ENCODE measurements around the gene EFNA1.
"Not testable (repeated sequence)": the region's sequence is repeated elsewhere in the genome, so short reads cannot be mapped to it uniquely, and the experiment has no call there.

The EFNA1 gene

DNA sequence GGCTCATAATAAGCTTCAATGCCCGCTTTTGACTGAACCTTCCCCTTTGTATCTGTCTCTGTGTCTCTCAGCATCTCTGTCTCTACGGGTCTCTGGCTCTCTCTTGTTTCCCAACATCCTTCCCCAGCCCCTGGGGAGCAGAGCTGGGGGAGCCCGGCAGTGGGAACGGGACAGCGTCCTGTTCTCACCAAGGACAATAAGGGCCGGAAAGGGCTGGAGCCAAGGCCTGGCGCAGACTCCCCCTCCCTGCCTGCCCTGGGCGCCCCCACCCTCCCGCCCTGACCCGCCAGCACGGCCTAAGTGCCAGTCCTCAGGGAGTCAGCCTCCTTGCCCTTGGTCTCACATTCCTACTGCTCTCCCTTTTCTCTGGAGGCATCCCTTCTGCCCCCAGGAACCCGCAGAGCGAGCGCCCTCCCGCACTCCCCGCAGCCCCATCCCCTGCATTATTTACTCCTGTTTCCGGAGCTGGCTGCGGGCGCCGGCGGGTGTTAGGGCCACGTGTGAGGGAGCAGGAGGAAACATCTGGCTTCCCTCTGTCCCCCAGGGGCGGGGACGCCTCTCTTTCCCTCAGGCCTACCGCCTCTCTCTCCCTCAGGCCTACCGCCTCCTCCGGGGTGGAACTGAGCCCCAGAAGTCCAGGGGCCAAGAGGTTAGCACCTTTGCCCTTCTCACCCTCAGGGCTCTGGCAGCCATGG is 38.9 kb downstream of the EFNA1 start:
- Histone ChIP-seq H3K4me3 (ENCODE audit: low read depth, low read length) (peak overlapping the region; percentile 42), H3K27me3 (no peaks in the 10 kb centered on the region), H3K9me3 (no peaks in the 10 kb centered on the region), H3K36me3 (no peaks in the 10 kb centered on the region), H3K4me1 (peaks cover 2% of the 10 kb centered on the region)
- peak; percentile 61 for DNase-seq
- TF ChIP-seq, protein P1, sequence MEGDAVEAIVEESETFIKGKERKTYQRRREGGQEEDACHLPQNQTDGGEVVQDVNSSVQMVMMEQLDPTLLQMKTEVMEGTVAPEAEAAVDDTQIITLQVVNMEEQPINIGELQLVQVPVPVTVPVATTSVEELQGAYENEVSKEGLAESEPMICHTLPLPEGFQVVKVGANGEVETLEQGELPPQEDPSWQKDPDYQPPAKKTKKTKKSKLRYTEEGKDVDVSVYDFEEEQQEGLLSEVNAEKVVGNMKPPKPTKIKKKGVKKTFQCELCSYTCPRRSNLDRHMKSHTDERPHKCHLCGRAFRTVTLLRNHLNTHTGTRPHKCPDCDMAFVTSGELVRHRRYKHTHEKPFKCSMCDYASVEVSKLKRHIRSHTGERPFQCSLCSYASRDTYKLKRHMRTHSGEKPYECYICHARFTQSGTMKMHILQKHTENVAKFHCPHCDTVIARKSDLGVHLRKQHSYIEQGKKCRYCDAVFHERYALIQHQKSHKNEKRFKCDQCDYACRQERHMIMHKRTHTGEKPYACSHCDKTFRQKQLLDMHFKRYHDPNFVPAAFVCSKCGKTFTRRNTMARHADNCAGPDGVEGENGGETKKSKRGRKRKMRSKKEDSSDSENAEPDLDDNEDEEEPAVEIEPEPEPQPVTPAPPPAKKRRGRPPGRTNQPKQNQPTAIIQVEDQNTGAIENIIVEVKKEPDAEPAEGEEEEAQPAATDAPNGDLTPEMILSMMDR (IDR thresholded peaks at IDR 0.05; ENCODE audit: low read depth, low read length) = no peak

DNA sequence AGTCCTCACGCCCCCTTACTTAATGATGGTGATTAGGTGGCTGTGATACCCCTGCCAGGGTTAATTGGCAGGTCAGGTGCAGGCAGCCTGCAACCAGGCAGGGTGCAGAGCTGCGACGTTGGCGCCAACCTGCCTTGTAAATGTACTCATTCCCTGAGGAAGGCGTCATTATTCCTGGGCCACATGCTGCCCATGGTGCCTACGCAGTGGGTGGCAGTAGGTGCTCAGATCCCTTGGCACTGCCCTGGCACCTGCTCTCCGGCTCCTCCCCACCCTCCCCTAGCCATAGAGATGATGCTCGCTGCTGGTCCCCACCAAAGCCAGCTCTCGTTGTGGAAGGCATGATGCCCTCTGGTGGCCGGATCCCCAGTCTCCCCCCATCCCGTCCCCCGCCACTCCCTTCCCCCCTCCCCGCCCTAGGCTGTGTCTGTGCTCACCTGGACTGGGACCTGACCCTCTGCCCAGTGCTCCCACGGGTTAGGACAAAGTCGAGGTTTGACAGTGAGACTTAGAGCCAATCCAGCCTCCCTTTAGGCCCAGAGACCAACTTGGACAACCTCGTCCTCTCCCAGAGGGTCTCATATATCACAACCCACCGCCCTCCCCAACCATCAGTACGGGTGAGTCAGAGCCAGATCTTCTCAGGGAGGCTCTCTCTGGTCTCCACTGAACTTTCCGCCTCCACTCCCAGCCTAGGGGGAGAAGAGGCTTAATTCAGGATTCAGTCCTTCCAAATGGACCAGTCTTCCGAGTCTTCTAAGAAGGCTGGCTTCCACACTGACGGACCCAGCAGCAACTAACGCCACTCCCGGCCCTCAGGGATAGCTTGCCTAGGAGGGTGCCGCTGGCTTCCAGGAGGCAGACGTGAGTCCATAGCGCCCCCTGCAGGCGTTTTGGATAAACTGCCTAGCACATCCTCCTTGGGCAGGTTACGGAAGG is 39.8 kb downstream of the EFNA1 start:
- Histone ChIP-seq H3K36me3 (no peaks in the 10 kb centered on the region), H3K4me3 (ENCODE audit: low read depth, low read length) (peak overlapping the region; percentile 42), H3K4me1 (peaks cover 2% of the 10 kb centered on the region), H3K9me3 (no peaks in the 10 kb centered on the region), H3K27me3 (no peaks in the 10 kb centered on the region)
- TF ChIP-seq, protein P1 (IDR thresholded peaks at IDR 0.05; ENCODE audit: low read depth, low read length) = peak; percentile 95
- DNase-seq = peak; percentile 92

DNA sequence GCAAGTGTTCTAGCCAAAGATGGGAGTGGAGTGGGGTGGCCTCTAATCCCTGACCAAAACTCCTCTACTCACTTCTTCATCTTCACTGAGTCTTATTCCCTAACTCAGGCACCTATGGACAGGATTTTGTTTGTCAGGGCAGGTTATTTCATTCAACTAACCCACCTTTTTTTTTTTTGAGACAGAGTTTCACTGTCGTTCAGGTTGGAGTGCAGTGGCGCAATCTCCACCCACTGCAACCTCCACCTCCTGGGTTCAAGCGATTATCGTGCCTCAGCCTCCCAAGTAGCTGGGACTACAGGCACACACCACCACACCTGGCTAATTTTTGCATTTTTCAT is 40.4 kb downstream of the EFNA1 start:
- H3K4me1 ChIP-seq; H3K36me3 ChIP-seq; H3K27me3 ChIP-seq; H3K4me3 ChIP-seq (ENCODE audit: low read depth, low read length); DNase-seq; H3K9me3 ChIP-seq: not testable (repeated sequence)

DNA sequence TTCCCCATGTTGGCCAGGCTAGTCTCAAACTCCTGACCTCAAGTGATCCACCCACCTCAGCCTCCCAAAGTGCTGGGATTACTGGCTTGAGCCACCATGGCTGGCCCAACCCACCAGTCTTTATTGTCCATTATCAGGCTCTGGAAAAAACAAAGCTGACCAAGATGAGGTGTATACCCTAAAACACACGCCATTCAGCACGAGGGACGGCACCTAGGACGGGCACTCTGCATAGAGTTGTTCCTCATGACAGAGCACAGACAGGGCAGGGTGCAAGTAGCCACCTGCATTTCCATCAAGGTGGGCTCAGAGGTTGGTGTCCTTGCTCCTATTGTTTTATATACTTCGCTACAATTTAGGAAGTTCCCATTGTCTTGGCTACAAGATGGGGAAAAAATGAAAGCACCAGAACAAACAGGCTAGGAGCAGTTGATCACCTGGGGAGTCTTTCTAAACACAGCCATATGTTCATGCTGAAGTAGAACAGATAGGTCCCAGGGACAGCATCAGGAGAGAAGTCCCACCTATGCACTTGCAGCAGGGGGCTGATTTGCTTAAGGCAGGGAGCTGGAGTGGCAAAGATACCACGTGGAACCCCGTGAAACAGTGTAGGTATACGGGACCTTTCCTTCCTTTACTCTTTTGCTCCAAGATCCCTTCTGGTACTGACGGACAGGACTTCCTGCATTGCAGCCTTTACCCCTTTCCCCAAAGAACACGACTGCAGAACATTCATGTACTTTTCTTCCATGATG is 41.0 kb downstream of the EFNA1 start:
- Histone ChIP-seq H3K9me3 (no peaks in the 10 kb centered on the region), H3K4me1 (peaks cover 2% of the 10 kb centered on the region), H3K4me3 (ENCODE audit: low read depth, low read length) (no peak overlapping the region), H3K36me3 (no peaks in the 10 kb centered on the region), H3K27me3 (no peaks in the 10 kb centered on the region)
- TF ChIP-seq, protein P1 (IDR thresholded peaks at IDR 0.05; ENCODE audit: low read depth, low read length) = no peak
- DNase-seq = no peak

DNA sequence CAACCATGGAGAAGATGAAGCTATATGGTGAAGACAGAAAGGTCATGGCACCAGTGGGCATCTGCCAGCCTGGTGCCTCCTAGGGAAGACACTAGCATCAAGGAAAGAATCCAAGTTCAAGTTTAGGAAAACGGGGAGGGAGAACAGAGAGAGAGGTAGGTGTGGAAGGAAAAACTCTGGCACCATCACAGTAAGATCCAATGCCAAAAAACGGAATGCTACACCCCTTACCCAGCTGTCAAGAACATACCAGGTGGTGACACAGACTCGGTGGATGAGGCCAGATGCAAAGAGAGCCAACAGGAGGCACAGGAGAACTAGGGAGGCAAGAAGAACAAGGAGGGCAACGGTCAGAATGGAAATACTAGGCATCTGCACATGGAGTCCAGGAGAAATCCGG is 41.9 kb downstream of the EFNA1 start:
- no peak overlapping the region for H3K4me3 ChIP-seq (ENCODE audit: low read depth, low read length)

More for the DNA sequence above, 41.9 kb downstream of the EFNA1 start:
- Histone ChIP-seq H3K9me3 (no peaks in the 10 kb centered on the region), H3K36me3 (no peaks in the 10 kb centered on the region), H3K27me3 (no peaks in the 10 kb centered on the region), H3K4me1 (peaks cover 2% of the 10 kb centered on the region)
- no peak for DNase-seq
- TF ChIP-seq, protein P1 (IDR thresholded peaks at IDR 0.05; ENCODE audit: low read depth, low read length) = no peak
